ENCODE data around the gene CNTNAP4. TPM values are rescaled to one million over a fixed set of nuclear protein-coding genes. Genes with fewer than 3 reads are reported as not detected.

CNTNAP4 gene
- total and polyA plus RNA-seq, 2 of the 8 experiments (the other 6 are each of a cell fraction or from before 2014, with no cell fraction given): not detected

DNA sequence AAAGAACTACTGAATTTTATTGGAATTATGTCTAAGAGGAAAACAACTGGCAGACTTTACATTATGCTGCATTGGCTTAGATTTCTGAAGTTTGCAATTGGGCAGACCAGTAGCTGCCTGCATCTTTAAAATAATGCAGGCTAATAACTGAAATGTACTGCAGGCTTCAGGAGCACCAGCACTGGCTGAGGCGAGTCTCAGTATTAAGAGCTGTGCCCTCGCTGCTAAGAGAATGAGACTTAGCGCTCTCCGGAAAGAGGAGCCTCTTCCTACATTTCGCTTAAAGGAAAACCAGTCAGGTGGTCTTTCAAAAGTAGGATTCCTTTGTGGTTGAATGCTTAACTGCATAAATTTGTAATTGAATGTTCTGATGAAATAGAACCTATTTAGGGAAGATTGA is 885 bp downstream of the CNTNAP4 start:
- Histone ChIP-seq H2BK15ac (ENCODE audit: low read length) (no peak overlapping the region), H3K23ac (ENCODE audit: insufficient read length) (no peak overlapping the region), H4K8ac (ENCODE audit: extremely low read depth, insufficient read depth, low read length) (no peak overlapping the region), H3K27me3 (replicated peaks in 1 of 4; ENCODE audit: control insufficient read depth in 3 of 4, extremely low read depth in 1 of 4, insufficient read depth in 3 of 4, low read length in 3 of 4) (peaks cover 0 to 3% (median 0%) of the 10 kb centered on the region in 4 experiments; a peak in 2 of 7 replicates), H2AK5ac (ENCODE audit: low read depth, low read length) (no peak overlapping the region), H3K14ac (ENCODE audit: insufficient read length) (no peak overlapping the region), H2BK20ac (ENCODE audit: low read length) (no peak overlapping the region), H3K27ac (ENCODE audit: low read depth, low read length) (no peak overlapping the region), H2AFZ (ENCODE audit: low read length) (no peak overlapping the region), H3K4me3 (ENCODE audit: extremely low read depth in 1 of 4, insufficient read depth in 2 of 4, low read depth in 3 of 4, low read length in 4 of 4) (no peak overlapping the region), H2BK12ac (ENCODE audit: low read depth, low read length) (no peak overlapping the region), H2BK5ac (ENCODE audit: low read depth, low read length) (no peak overlapping the region), H4K91ac (replicated peaks; ENCODE audit: insufficient read length, low read length) (no peak overlapping the region), H3K79me2 (ENCODE audit: control insufficient read depth in 1 of 2, insufficient read depth in 2 of 2, low read length in 2 of 2) (no peaks in the 10 kb centered on the region), H3K4me1 (replicated peaks in 1 of 4; ENCODE audit: control insufficient read depth in 3 of 4, insufficient read depth in 4 of 4, low read length in 3 of 4) (peaks cover 0 to 2% (median 0%) of the 10 kb centered on the region in 4 experiments; a peak in 2 of 7 replicates), H3K23me2 (ENCODE audit: low read depth, low read length) (no peaks in the 10 kb centered on the region; the same call in 1 of the 2 replicates), H3K56ac (replicated peaks; ENCODE audit: insufficient read length, low read depth, low read length) (no peak overlapping the region), H4K5ac (ENCODE audit: insufficient read length, low read depth, low read length) (no peak overlapping the region), H3K9ac (replicated peaks in 1 of 4; ENCODE audit: extremely low read depth in 1 of 4, low read depth in 3 of 4, low read length in 3 of 4) (no peak overlapping the region), H3K36me3 (ENCODE audit: control insufficient read depth in 2 of 4, insufficient read depth in 4 of 4, low read length in 3 of 4) (no peaks in the 10 kb centered on the region), H3K4ac (replicated peaks; ENCODE audit: insufficient read length, low read depth, low read length) (no peak overlapping the region), H3K79me1 (ENCODE audit: low read depth, low read length) (no peaks in the 10 kb centered on the region), H3K9me3 (ENCODE audit: insufficient read depth in 2 of 2, low read depth in 1 of 2, low read length in 1 of 2) (no peaks in the 10 kb centered on the region), H4K20me1 (replicated peaks in 1 of 2; ENCODE audit: control insufficient read depth in 1 of 2, insufficient read depth in 2 of 2, low read length in 2 of 2) (no peaks in the 10 kb centered on the region), H3K18ac (ENCODE audit: extremely low read depth, low read length) (no peak overlapping the region), H2BK120ac (replicated peaks; ENCODE audit: low read depth, low read length) (no peak overlapping the region), H3K4me2 (ENCODE audit: insufficient read depth in 1 of 2, low read depth in 2 of 2, low read length in 2 of 2) (no peak overlapping the region)
- DNase-seq (ENCODE audit: low read depth in 1 of 2, low spot score in 2 of 2): no peak
- ChIA-PET POLR2A (ENCODE audit: partially characterized antibody) (no interaction called here), CTCF (ENCODE audit: partially characterized antibody) (interaction anchor here (0.7 to 5.4 kb wide), 6 partner anchors 12 to 893 kb away, joined by 3 to 27 read pairs (median 4); no protein-coding TSS in a partner anchor)
- 87% methylated on average over 5 of the region's 5 CpGs; no CpG with 5 or more reads in 1 of the 2 experiments for WGBS, 2 experiments (ENCODE audit: extremely low coverage in 1 of 2, insufficient coverage in 1 of 2, insufficient read length in 1 of 2, insufficient replicate concordance in 2 of 2, low coverage in 1 of 2, low lambda C conversion rate in 2 of 2, missing lambda C conversion rate in 1 of 2)
- FAIRE-seq: no peak
- TF ChIP-seq RBBP5 (IDR thresholded peaks at IDR 0.05; ENCODE audit: borderline replicate concordance, low read depth, low read length): no peak
- TF ChIP-seq SAP30 (IDR thresholded peaks at IDR 0.05; ENCODE audit: insufficient read depth, insufficient replicate concordance, low read length): no peak
- no peak for TF ChIP-seq GTF2F1 (IDR thresholded peaks at IDR 0.05; ENCODE audit: borderline replicate concordance, low read depth, low read length)
- no peak for TF ChIP-seq CBX5 (IDR thresholded peaks at IDR 0.05; ENCODE audit: low read depth, low read length)
- TF ChIP-seq MAX (IDR thresholded peaks at IDR 0.05): no peak
- no peak for TF ChIP-seq YY1 (IDR thresholded peaks at IDR 0.05; ENCODE audit: low read depth, low read length)
- no peak for TF ChIP-seq TAF7 (optimal IDR thresholded peaks at IDR 0.05; ENCODE audit: borderline replicate concordance, low read depth, low read length)
- no peak for TF ChIP-seq HDAC6 (IDR thresholded peaks at IDR 0.05; ENCODE audit: low read depth, low read length)
- TF ChIP-seq CBX8 (IDR thresholded peaks at IDR 0.05; ENCODE audit: borderline replicate concordance, low read depth, low read length): no peak
- TF ChIP-seq JUN (IDR thresholded peaks at IDR 0.05; ENCODE audit: low read depth, low read length): no peak
- TF ChIP-seq ZNF274 (IDR thresholded peaks at IDR 0.05; ENCODE audit: borderline replicate concordance, extremely low read depth, low read length): no peak
